GM21717 (cell line): ENCODE data around the gene DIP2A.

Source experiments
- ATAC-seq: cut with Tn5 transposase; IDR thresholded peaks from one replicate; pipeline ENCODE4 v1.9.1; 2021; ENCODE audit warnings: mild to moderate bottlenecking, moderate library complexity; ENCODE audit not compliant: unreplicated experiment

Gene DIP2A

DNA sequence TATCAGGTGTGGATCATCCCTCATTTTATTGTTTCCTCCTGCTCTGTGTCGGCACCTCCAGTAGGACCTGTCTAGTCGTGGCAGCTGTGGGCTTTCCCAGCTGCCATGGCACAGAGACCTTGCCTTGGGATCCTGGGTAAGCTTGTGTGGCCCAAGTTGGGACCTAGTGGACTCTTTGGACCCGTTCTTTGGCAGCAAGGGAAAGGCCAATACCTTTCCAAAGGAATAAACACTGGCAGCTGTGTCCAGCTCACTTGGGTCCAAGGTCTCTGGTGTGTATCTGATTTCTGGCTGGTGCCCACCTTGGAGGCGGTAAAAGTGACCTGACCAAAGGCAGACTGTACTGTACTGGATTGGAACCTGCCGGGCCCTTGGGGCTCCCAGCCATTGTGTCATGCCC, 21.8 kb downstream of the DIP2A start:
- ATAC-seq, result no peak

DNA sequence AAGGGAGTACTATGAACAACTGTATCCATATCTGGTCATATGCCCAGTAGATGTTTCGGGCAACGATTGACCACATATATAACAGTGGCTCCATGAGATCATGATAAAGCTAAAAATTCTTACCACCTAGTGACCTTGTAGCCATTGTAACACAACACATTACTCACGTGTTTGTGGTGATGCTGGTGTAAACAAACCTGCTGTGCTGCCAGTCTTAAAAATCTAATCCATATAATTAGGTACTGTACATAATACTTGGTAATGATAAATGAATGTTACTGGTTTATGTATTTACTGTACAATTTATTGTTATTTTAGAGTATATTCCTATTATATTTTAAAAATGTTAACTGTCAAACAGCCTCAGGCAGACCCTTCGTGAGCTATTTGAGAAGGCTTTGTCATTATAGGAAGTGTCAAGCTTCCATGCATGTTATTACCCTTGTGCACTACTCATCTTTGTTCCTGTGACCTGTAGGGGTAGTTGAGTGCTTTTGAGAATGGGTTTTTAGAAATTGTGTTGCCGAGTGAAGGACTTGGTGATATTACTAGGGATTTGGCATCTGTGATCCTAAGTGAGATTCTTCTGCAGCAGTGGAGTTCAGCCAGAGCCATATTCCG, 23.6 kb downstream of the DIP2A start:
- no peak for ATAC-seq

DNA sequence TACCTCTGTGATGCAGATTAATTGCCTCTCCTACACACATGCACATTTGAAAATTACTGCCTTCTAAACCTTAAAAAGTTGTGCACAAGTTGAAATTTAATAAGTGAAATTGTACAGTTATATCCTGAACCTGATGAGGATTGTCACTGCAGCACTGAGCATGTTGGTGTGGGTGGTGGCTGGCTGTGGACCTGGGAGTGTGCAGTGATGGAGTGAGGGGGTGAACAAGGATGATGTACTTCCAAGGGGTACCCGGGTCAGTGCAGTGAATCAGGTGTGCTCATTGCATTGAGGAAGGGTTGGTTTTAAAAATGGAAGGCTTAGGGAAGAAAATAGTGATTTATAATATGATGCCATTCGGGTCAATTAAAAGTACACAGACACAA, 24.1 kb downstream of the DIP2A start:
- ATAC-seq, result no peak

DNA sequence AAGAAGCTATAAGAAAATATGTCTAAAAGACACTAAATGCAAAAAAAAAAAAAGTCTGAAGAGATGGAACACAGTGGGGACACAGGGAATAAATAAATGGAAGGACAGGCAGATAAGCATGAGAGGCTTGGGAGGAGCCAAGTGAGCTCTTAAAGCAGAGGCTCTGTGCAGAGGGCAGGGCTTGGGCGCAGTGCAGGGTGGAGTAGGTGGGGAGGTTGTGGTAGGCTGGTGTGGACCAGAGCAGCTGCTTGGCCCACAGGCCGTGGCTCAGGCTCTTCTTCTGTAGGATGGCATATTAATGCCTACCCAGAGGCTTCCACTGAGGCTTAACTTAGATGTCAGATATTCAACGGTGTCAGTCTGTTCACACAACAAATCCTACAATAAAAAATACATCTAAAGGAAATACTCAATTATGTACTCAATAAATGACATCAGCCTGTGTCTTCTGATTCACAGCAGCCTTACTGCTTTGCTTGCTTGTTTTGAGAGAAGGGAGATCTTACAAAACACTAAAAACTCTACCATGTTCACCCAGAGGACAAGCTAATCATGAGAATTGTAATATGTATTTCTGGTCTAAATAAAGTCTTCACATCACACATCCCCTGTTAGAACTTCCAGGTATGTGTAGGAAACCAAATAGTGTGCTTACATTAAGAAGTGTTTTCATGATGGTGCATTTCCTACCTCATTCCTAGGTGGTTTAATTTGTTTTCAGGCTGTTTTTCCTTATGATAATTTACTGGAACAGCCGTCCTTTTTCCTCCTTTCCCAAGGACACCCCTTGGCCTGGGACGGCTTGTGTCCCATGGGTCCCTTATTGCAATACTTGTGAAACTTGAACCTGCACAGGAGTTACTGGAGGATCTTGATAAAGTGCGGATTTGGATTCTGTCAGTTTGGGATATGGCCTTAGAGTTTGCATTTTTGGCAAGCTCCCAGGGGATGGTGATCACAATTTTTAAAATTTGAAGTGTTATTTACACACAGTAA, 24.9 kb downstream of the DIP2A start:
- ATAC-seq, result no peak

DNA sequence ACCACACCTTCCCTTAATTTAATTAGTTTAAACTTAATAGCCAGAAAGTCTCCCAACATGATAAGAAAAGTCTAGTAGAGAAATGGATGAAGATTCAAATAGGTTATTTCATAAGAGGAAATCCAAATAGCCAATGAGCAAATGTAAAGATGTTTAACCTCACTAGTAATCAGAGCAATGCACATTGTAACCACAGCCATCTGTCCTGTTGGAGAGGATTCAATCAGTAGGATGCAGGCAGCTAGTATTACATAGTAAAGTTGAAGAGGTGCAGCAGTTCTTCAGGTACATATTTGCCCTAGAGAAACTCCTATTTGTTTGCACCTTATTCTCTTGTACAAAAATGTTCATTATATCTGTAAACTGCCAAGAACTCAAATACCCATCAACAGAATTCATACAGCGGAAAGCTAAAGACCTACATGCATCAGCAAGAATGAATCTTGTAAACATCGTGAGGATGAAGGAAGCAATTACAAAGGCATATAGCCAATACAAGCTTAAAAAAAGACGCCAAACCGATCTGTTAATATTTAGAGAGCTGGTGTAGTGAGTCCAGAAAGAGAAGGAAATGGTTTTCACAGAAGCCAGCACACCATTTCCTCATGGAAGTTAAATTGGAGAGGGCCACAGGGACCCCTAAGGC, 27.9 kb downstream of the DIP2A start:
- ATAC-seq, result no peak

DNA sequence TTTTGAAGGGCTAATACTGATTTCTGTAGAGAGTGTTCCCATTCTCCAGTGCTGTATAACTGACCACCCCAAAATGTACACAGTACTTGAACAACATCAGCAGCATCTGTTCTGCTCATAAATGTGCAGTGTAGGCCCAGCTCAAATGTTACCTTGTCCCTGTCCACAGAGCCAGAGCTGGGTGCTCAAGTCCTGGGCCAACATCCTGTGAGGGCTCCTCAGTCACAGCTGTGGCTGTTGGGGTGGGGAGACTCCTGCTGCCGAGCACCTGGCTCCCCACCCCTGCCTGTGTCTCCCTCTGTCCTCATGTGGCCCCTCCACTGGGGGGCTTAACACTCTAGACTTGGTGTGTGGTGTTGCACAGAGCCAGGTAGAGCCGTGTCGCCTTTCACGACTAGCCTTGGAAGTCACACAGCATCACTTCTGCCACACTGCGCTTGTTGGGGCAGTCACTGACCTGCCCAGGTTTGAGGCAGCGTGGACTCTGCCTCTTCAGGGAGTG, 30.5 kb downstream of the DIP2A start:
- no peak for ATAC-seq

DNA sequence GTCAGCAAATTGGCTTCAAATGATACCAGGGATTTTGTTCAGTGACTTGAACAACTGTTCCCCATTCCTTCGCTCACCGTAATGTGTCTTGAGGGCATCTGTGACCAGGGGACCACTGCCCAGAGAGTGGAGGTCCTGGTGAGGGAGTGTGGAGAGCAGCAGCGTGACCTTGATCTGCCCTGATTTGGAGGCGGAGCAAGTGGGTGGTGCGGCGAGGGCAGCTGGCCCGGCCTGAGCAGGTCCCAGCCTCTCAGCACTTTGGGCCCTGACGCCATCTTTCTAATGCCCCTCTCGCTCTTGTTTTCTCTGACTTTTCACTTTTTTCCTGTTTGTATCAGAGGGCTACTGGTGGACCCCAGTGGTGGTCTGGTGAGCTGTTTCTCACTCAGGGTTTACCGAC, 31.1 kb downstream of the DIP2A start:
- ATAC-seq, result no peak

DNA sequence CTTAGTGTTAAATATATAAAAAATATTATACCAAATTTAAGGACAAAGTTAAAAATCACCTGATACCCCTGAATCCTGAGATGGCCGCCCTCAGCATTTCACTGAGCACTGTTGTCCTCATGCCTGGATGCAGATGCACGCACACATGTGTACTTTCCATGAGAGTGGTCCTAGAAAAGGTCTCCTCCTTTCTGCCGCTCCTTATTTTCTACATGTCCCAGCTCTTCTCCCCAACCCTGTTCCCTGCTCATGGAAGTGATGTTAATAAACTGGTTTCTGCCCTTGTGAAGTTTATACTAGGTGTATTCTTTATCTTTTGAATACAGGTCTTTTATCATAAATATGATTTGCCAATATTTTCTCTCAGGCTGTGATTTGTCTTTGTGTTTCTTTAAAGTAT, 32.9 kb downstream of the DIP2A start:
- no peak for ATAC-seq

DNA sequence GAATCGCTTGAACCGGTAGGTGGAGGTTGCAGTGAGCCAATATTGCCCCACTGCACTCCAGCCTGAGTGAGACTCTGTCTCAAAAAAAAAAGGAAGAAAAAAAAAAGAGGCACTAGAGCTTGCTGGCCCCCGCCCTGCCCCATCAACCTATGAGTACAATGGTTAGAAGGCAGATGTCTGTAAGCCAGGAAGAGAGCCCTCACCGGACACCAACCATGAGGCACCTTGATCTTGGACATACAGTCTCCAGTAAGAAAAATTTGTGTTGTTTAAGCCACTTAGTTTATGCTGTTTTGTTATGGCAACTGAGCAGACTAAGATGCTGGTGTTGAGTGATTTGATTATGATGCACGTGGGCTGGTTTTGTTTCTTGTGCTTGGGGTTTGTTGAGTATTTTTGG, 34.2 kb downstream of the DIP2A start:
- no peak for ATAC-seq

DNA sequence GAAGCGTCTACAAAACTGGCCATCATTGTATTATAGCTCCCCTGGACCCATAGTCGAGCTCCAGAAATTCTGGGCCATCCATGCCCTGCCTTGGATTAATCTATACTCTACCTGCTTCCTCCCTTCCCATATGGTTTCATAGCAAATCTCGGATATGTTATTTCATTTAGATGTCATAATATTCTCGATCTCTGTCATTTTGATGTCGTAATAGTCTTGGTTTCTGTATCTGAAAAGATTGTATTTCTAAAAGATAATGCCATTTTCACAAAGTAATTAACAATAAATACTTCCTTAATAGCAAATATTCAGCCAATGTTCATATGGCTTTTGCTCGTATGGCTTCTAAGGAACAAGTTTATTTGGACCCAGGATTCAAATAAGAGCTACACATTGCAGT, 35.1 kb downstream of the DIP2A start:
- ATAC-seq, result no peak

DNA sequence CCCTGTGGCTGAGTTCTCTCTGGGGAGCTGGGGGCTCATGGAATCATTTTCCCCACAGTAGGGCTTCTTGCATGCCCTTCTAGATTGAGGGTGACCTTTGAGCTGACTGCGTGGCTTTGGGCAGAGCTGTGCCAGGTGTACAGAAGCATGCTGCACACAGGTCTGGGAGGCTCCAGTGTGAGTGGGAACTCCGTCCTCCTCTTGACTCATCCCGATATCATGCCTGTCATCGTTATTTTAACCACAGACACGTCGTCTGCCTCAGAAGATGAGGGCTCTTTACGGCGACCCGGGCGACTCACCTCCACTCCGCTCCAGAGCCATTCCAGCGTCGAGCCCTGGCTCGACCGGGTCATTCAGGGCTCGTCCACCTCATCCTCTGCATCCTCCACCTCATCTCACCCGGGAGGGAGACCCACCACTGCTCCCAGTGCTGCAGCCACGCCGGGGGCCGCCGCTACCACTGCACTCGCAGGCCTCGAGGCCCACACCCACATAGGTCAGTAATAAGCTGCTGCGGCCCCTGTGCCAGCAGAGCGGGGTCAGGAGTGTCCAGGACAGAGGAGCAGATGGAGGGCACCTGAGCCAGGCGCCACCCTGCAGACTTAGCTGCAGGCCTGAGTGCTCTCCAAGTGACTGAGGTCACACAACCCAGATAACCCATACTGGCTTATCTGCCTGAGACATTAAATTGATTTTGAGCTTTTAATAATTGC, 39.8 kb downstream of the DIP2A start:
- ATAC-seq, result no peak

DNA sequence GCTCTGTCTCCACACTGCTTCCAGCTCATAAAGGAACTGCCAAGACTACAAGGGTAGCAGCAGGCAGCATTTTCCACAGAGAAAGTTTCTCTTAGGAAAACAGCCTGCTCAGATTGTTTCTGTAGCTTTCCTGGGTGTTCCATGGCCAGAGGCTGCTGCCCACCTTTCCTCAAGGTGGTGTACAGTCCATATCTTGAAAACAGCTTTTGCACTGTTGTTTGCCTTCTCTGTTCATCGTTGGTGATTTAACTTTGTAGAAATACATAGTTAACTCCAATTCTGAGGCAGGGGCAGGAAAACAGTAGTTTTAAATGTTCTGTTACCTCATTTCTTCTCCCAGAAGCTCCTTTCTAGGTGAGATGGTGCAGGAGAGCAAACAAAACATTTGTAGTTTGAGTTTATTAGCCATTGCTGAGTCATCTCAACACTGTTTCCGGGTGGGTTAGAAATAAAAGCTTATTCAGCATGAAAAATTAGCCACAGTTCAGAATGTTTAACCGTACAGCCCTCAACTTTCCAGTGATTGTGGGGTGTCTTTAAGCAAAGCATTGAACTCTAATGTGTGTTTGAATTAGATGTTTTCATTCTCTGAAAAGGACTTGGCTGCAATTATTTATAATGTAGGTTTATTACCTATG, 41.7 kb downstream of the DIP2A start:
- no peak for ATAC-seq

DNA sequence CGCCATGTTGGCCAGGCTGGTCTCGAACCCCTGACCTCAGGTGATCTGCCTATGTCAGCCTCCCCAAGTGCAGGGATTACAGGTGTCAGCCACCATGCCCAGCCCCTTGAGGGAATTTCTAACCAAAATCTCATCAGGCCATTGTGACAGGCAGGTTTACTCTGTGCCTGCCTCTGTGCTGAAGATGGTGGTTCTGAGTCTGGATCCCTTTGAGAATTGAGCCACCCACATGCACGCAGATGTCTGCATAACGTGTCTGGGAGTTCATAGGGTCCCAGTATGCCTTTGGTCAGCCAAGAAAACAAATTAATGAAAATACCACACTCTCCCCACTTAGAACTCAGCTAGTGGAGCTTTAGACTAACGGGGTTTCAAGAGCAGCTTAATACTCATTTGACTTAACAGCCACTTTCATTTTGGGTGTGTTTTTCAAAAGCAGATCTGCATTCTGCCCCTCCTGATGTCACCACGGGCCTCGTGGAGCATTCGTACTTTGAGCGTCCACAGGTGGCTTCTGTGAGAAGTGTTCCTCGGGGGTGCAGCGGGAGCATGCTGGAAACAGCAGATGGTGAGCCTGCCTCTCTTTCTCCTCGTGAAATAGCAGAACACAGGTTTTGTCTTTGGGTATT, 45.3 kb downstream of the DIP2A start:
- no peak for ATAC-seq

DNA sequence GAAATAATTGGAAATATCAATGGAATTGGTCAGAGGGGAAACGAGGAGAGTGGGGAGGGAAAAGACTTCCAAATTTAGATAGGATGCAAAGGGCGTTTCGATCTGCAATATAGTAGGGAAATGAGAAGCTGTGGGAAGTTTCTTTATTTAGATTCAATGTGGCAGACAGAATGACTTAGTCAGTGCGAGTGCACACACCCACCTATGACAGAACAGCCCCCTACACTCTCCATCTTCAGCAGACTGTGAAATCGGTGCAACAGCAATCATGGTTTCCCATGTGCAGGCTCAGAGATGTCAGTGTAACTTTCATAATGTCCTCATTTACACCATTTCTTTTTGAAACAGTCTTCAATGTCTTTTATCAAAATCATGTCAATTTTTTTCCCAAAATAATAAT, 46.0 kb downstream of the DIP2A start:
- no peak for ATAC-seq

DNA sequence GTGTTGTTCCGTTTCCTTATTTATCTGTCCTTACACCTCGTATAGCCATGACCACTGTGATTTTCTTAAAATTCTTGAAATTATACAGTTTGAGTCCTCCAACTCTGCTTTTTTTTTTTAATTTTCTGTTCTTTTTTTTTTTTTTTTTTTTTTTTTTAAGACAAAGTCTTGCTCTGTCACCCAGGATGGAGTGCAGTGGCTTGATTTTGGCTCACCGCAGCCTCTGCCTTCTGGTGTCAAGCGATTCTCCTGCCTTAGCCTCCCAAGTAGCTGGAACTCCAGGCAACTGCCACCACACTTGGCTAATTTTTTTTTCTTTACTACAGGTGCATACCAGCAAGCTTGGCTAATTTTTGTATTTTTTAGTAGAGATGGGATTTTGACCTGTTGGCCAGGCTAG, 48.9 kb downstream of the DIP2A start:
- ATAC-seq, result no peak

DNA sequence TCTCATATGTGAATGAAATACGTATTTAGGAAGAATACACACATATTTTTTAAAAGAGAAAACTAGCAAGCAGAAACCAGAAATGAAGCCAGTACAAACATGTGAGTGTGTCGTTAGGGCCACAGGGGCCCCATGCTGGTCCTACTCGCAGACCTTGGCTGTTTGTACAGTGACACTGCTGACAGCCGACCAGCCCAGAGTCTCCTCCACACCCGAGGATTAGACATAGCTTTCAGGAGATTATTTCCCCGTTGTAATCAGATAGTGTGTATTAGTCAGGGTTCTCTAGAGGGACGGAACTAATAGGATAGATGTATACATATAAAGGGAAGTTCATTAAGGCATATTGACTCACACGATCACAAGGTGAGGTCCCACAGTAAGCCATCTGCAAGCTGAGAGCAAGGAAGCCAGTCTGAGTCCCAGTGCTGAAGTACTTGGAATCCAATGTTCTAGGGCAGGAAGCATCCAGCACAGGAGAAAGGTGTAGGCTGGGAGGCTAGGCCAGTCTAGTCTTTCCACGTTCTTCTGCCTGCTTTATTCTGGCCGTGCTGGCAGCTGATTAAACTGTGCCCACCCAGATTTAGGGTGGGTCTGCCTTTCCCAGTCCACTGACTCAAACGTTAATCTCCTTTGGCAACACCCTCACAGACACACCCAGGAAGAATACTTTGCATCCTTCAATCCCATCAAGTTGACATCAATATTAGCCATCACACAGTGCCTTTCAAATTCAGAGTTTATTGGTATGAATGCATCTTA, 51.2 kb downstream of the DIP2A start:
- no peak for ATAC-seq

DNA sequence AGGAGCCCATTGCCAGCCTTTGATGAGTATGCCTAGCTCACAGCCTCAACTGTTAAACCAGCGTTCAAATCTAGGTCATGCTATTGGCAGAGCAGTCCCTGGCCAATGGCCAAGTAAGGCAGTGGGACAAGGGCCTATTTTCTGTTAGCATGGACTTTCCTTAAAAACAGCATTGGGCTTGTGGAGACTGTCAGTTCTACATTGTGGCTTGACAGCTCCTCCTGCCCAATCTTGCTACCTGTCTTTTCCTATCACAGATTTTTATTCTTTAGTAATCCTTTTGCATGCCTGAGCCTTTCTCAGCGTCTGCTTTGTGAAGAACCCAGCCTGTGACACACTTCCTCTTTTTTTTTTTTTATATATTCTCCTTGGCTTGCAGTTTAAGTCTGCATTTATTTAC, 56.4 kb downstream of the DIP2A start:
- ATAC-seq, result no peak

DNA sequence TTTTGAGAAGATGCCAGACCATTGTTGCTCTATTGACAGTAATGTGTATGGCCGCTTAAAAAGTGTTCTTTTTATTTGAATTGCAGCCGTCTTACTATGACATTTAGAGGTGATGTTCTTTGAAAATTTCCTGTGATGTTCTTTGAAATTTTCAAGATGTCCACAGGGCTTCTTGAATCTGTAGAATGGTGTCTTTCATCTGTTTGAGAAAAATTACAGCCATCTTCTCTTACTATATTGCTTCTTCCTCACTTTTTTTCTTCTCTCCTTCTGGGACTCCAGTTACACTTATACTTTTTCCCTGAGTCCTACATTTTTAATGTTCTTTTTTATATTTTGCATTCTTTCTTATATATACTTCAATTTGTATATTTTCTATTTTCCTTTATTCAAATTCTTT, 57.4 kb downstream of the DIP2A start:
- no peak for ATAC-seq

DNA sequence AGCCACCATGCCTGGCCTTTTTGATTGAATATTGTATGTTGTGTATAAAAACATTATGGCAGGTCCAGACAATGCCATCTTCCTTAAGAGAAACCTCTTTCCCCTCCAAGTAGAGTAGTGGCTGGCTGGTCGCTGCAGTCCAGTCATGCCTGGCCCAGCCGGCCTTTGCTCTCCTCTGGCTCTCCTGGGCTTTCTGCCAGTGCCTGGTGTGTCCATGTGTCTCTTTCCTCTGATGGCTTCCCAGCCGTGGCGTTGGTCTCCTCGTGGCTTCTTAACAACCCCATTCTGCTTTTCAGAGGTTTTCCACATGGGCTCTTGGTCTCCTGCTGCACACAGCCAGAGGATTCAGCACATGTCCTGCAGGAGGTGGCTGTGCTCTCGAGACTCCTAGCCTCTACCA, 58.7 kb downstream of the DIP2A start:
- no peak for ATAC-seq
